ENCODE results near the gene YPEL3.

The YPEL3 gene

GRCh38 chr16:30068750-30069610, 27.0 kb downstream of the YPEL3 start:
- DNase-seq: peak; percentile 35 to 38

- DNase-seq: no peak
These were observed 27.7 kb downstream of the YPEL3 start for GRCh38 chr16:30068333-30068732.

- no peak for DNase-seq
These were observed 28.5 kb downstream of the YPEL3 start for GRCh38 chr16:30067584-30067916.

- peak; percentile 60 to 77 for DNase-seq
These were observed 29.0 kb downstream of the YPEL3 start for GRCh38 chr16:30066761-30067583.

GRCh38 chr16:30065943-30066760, 29.9 kb downstream of the YPEL3 start:
- DNase-seq: peak; percentile 50 to 73

- peak; percentile 98 to 99 for DNase-seq
These were observed 30.7 kb downstream of the YPEL3 start, which contains the start of gene ALDOA for GRCh38 chr16:30065102-30065942. Gene ALDOA, plus strand, starts transcription at chr16:30065760. Its CDS starts 1,138 bp downstream, at chr16:30066898.

- DNase-seq: no peak
These were observed 31.3 kb downstream of the YPEL3 start for GRCh38 chr16:30064729-30065101.

GRCh38 chr16:30063893-30064728, 31.9 kb downstream of the YPEL3 start:
- DNase-seq: peak in 1 of 2 donors; percentile 49

GRCh38 chr16:30063278-30063892, 32.6 kb downstream of the YPEL3 start:
- DNase-seq: no peak

GRCh38 chr16:30060836-30061554, 35.0 kb downstream of the YPEL3 start:
- no peak for DNase-seq

GRCh38 chr16:30060346-30060745, 35.7 kb downstream of the YPEL3 start:
- no peak for DNase-seq

- peak; percentile 33 to 49 for DNase-seq
These were observed 41.0 kb downstream of the YPEL3 start for GRCh38 chr16:30054959-30055553.

GRCh38 chr16:30054451-30054850, 41.6 kb downstream of the YPEL3 start:
- no peak for DNase-seq

GRCh38 chr16:30053376-30054015, 42.5 kb downstream of the YPEL3 start:
- DNase-seq: peak in 1 of 2 donors; percentile 44

- peak; percentile 92 to 94 for DNase-seq
These were observed 43.2 kb downstream of the YPEL3 start for GRCh38 chr16:30052671-30053372.

GRCh38 chr16:30051518-30051917, 44.5 kb downstream of the YPEL3 start:
- no peak for DNase-seq

- DNase-seq: no peak
These were observed 46.1 kb downstream of the YPEL3 start for GRCh38 chr16:30049871-30050270.

GRCh38 chr16:30046588-30046987, 49.4 kb downstream of the YPEL3 start:
- DNase-seq: no peak
